Left colon (tissue), 2 donors: ENCODE data around the gene VENTX. TPM values are rescaled to one million over a fixed set of nuclear protein-coding genes. Genes with fewer than 3 reads are reported as not detected.

Experiments used
- ATAC-seq: fragments of 200-7000 bp; cut with Tn5 transposase; one replicate; pipeline ENCODE4 v1.9.1; 2020; ENCODE audit warnings: mild to moderate bottlenecking, moderate library complexity
- DNase-seq, 2 donors: peaks; one replicate each; pipeline ENCODE4 v3.0.0-alpha.2; 2020
- intact Hi-C, 2 donors: fragments of 100-400 bp; cut with DNase I in 1 of 2; cut with micrococcal nuclease in 1 of 2; formaldehyde crosslinking; loops; one replicate each; pipeline versions ENCODE4 v1.11.2 to v1.14.0; 2022; cut with DNase I, micrococcal nuclease
- long read RNA-seq: library from polyadenylated mRNA; unstranded; transcript quantifications from one replicate; pipeline ENCODE4 v2.0.0, GENCODE V29; 2021
- total RNA-seq, 2 donors: library from RNA; stranded (reverse); fragmentation: NEBNext Ultra II Directional; extraction: Animal tissue kit (Norgen Biotek cat#: 25700); gene quantifications; one replicate each; pipeline ENCODE4 v1.2.1, GENCODE V29; 2021
- donor health status: DM: no; HTN: no; CAD: no.
- donor health status: DM: yes; HTN: yes; CAD: no.

The VENTX gene, protein sequence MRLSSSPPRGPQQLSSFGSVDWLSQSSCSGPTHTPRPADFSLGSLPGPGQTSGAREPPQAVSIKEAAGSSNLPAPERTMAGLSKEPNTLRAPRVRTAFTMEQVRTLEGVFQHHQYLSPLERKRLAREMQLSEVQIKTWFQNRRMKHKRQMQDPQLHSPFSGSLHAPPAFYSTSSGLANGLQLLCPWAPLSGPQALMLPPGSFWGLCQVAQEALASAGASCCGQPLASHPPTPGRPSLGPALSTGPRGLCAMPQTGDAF
- under 1 TPM in 1 of 2 donors, not detected in 1; 0.14 TPM for total RNA-seq
- long read RNA-seq, result 0 reads

DNA sequence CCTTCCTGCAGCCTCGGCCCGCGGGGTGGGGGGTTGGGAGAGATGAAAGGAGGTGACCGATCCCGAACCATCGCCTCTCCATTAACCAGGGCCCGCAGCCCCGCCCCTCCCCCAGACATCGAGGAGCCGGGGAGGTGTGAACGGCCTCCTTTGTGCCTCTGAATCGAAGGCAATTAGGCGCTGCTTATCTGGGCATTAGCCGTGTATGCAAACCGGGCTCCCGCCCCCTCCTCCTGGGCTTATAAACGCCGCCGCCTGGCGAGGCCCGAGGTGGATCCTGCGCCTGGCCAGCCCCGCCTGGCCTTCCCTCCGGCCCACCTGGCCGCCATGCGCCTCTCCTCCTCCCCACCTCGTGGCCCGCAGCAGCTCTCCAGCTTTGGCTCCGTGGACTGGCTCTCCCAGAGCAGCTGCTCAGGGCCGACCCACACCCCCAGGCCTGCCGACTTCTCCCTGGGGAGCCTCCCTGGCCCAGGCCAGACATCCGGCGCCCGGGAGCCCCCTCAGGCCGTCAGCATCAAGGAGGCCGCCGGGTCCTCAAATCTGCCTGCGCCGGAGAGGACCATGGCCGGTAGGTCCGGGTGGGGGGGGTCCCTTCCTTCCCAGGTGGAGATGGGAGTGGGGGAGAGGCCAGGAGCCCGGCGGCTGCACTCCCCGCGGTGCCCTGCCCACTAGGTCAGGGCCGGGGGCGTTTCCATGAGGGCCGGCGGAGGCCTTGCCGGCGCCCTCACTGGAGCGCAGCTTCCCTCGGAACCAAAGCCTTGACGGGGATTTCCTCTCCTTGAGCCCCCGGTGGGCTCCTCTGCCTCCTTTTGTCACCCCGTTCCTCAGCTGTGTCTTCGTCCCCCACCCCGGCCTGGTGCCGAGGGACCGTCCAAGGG is at the start of gene VENTX:
VENTX (plus strand) TSS at position 268 of the 878 bp plus-strand sequence; CDS start at position 328, 60 bp downstream.
- DNase-seq (no peak), ATAC-seq (no peak)
- intact Hi-C loops, result no loop called here

DNA sequence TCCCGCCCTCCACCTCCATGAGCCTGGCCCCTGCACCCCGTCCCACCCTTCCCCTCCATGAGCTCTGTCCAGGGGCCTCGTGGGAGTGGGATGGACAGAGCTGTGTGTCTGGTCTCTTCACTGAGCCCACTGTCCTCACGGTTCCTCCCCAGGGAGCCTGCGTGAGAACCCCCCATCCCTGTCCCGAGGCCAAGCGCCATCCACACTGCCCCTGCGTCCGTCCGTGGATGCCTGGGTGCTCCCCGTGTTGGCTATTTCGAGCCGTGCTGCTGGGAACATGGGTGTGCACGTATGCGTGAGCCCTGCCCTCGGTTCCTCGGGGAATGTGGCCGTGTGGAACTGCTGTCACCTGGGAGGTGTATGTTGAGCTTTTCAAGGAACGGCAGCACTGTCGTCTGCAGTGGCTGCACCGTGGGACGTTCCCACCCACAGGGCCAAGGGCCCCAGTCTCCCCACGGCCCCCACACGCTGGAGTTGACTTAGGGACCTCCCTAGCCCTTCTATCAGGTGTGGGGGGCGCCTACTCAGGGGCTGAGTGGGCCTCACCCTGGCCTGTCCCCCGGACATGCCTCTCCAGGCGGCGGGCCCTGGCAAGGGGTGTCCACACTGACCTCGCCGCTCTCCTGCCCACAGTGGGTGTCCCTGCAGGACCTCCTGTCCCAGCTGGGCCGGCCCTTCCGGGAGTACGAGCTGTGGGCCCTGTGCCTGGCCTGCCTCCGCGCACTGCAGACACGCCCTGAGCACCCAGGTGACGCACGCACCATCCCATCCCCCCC is 49.6 kb upstream of the VENTX start:
- ATAC-seq, result no peak
- intact Hi-C loops, result no loop called here
- DNase-seq, result no peak

DNA sequence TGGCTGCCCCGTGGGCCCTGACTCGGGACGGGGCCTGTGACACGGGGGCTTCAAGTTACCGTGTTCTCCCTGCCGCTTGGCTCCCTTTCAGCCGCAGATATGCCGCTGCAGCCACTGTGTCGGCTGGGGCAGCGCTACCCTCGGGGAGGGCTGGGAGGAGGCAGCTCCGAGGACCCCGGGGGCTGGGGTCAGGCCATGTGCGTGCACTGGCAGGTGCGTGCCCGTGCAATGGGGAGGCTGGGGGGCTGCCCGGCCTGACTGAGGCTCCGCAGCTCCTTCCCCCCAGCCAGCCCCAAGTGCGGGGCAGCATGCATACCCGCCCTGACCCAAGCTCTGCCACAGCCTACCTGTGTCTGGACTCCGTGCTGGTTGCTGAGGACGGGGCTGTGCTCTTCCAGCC is 48.4 kb upstream of the VENTX start:
- intact Hi-C loops, result no loop called here
- DNase-seq (no peak), ATAC-seq (no peak)

DNA sequence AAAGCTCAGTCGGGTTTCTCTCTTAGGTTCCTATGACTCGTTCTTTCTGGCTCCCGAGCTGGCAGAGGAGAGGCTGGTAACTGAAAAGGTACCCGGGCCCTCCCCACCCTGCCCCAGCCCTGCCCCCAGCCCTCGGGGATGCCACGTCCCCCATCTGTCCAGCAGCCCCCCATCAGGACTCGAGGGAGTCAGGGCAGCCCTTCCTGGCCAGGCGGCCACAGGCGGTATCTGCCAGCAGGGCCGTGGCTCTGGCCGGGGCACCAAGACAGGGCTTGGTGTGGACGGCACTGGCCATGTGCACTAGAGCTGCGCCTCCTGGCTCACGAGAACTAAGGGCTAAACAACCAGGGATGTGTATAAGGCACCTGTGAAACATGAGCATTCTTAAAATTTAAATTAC is 47.9 kb upstream of the VENTX start:
- DNase-seq, result no peak
- ATAC-seq, result no peak
- intact Hi-C loops, result no loop called here

DNA sequence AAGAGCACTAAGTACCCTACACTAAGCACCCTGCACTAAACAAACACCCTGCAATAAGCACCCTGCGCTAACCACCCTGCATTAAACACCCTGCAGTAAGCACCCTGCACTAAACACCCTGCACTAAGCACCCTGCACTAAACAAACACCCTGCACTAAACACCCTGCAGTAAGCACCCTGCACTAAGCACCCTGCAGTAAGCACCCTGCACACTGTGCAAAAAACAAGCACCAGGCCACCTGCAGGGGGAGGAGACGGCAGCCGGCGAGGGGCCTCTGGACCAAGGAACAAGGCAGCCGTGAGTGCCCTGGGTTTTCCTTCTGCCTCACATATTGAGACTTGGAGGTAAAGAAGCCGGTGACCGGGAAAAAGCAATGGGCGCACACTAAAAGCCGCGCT is 47.4 kb upstream of the VENTX start:
- ATAC-seq, result no peak
- intact Hi-C loops, result no loop called here

DNA sequence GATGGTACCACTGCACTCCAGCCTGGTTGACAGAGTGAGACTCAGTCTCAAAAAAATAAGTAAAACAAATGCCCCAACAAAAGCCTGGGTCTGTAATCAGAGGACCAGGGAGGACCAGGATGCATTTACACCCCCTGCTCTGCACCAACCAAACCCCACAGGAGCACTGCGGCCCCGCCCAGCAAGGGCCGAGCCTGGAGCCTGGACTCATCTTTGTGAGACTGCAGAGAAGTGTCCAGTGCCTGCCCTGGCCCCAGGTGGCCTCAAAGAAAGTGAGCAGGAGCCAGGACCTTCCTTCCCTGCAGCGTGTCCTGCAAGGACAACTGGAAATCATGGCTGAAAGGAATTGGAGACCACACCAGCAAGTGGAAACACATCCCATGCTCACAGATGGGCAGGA is 46.0 kb upstream of the VENTX start:
- no peak for DNase-seq
- intact Hi-C loops, result no loop called here
- ATAC-seq, result no peak

More for the DNA sequence above, 47.4 kb upstream of the VENTX start:
- no peak for DNase-seq

DNA sequence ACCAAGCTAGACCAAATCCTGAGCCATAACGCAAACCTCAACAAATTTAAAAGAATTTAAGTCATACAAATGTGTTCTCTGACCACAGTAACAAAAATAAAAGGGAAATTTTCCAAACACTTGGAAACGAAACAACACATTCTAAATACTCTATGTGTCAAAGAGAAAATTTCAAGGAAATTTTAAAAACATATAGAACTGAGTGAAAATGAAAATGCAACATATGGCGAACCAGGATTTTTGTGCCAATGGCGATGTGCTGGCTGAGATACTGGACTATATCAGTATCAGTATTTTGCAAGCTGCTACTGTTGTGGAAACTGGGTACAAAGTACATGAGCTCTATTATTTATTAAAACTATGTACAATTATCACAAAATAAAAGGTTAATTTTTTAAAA is 43.5 kb upstream of the VENTX start:
- intact Hi-C loops, result no loop called here

DNA sequence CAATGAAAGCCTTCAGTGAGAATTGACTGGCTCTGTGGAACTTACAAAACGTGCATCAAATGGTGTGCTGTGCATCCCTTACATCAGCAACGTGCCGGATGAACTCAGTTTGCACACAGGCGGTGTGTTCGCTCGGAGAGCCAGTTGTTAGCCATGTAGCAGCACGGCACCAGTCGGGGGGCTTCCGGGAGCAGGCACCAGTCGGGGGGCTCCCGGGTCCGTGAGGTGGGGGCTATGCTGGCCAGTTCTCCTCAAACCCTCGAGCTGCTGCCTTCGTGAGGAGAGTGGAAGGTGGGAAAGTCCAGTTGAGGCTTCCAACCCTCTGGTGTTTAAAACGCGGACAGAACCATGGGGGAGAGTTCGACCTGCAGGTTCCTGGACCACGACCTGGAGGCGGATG is 42.6 kb upstream of the VENTX start:
- ATAC-seq, result no peak
- intact Hi-C loops, result no loop called here
- DNase-seq, result no peak

More for the DNA sequence above, 43.5 kb upstream of the VENTX start:
- ATAC-seq, result no peak
- DNase-seq, result no peak

DNA sequence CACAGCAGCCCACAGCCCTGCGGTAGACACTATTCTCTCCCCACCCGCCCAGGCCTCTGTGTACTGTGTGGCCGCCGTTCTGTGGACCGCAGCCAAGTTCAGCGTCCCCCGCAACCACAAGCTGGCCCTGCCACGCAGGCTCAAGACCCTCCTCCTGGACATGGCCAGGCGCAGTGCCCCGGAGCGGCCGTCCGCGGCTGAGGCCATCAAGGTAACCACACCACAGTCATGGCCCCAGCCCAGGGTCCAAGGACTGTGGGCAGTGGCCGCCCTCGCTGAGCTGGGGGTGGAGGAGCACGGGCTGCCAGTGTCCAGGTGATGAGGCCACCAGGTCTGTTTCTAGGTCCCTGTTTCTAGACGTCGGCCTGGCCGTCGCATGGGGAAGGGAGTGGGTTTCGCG is 42.0 kb upstream of the VENTX start:
- intact Hi-C loops, result no loop called here
- ATAC-seq, result no peak
- no peak for DNase-seq

DNA sequence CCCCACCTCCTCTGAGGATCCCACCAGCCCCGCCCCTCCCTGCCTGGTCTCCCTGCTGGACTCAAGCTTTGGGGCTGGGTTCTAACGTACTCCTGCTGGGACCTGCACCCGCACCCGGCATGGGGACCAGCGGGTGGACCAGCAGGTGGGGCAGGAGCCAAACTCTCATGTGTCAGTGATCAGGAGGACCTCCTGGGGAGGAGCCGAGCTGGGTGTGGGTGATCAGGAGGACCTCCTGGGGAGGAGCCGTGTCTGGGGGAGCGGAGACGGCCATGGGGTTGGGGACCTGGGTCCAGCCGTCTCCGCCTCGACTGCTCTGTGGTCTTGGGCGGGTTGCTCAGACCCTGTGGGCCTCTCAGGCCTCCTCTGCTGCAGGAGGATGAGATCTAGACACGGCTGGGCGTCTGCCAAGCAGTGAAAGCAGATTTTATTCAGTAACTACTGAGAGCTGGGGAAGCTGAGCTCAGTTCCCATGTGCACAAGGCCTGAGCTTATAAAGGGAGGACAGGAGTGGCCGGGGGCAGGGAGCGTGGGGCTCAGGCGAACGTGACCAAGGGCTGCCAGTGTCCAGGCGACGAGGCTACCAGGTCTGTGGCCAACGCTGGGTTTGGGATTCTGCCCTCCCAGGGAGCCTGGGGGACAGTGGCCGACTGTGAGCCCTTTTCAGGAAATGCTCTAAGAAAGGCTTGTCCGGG is 41.3 kb upstream of the VENTX start:
- no peak for DNase-seq
- intact Hi-C loops, result no loop called here
- ATAC-seq, result no peak

DNA sequence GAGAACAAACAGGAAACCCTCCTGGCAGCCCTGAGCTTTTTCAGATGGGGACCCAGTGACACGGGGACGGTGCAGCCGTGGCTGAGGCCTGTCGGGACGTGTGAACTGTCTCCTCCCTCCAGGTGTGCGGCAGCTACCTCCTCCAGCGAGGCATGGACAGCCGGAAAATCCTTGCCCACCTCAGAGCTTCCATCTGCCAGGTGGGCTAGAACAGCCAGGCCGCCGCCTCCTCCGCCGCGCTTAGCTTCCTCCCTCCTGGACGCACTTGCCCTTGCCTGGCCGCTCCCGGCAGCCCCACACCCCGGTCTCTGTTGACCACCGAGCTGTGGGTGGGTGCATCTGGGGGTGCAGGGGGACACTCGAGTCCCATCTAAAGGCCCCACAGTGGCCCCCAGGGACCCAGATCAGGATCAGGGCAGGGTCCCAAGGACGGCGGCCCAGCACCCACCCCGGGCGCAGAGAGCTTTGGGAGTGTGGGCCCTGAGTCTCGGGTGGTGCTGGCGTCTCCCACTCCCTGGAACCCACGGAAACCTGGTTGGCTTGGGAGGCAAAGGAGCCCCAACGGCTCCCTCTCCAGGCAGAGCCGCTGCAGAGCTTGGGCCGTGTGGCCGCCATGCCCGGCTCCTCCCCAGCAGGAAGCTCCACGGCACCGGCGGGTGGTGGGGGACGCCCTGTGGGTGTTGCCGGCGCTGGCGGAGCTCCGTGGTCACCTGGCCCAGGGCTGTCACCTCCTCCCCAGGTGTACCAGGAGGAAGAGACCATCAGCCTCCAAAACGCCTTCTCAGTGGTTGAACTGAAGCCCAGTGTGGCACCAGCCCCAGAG is 40.5 kb upstream of the VENTX start:
- intact Hi-C loops, result no loop called here
- DNase-seq (no peak), ATAC-seq (no peak)

DNA sequence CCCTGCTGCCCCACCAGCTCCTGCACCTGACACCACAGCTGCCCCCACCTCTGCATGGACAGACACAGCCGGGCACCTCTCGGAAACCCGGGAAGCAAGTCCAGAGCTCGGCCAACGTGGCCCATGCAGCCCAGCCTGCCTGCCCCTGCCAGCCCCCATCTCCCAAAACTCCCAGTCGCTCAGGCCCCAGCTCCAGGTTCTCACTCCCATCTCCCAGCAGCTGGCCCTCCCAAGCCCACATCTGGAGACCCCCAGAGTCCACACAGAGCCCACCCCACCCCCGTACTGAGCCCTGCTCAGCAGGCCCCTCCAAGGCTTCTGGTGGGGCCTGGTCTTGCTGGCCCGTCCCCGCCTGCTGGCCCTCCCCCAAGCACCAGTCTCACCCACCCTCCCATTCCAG is 39.9 kb upstream of the VENTX start:
- DNase-seq (no peak), ATAC-seq (no peak)
- intact Hi-C loops, result no loop called here

DNA sequence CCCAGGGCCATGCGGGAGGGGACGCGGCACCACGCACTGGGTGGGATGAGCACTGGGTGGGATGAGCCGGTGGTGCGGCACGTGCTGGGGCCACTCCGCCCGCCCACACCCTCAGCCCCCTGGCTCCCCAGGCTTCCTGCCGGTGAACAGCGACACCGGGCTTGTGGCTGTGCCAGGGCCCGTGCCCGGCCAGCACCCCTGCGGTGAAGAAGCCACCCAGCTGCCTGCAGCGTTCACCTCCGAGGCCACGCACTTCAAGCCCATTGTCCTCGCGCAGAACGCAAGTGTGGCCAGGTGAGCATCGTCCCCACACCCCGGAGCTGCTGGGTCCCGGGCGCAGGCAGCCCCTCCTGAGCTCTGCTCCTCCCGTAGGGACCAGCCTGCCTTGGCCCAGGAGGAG is 39.4 kb upstream of the VENTX start:
- intact Hi-C loops, result no loop called here
- ATAC-seq (no peak), DNase-seq (no peak)

DNA sequence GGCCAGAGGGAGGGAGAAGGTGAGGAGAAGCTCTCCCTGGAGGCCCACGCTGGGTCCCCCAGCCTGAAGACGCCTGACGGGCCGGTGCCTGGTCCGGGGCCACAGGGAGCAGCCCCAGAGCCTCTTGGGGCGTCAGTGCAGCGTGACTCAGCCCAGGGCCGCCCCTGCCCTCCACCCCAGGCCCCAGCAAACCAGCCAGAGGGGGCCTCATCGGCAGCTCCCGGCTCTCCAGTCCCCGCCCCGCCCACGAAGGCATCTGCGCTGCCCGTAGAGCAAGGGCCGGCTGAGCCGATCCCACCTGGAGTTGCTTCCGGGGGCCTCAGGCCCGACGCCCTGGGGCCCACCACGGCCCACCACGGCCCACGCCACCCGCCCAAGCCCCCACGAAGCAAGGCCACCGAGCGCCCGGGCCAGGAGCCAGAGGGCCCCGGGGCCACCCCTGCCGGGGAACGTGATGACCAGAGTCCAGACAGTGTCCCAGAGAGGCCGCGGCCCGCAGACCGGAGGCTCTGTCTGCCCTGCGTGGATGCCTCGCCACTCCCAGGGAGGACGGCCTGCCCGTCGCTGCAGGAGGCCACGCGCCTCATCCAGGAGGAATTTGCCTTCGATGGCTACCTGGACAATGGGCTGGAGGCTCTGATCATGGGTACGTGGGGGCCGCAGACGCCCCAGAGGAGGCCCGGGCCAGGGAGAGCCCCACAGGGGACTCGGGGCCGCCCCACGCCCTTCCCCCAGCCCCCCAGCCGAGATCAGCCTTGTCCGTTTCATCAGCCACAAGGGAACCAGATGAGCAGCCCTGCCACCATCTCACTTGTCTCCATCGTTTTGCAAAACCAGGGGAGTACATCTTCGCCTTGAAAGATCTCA is 38.8 kb upstream of the VENTX start:
- intact Hi-C loops, result no loop called here
- ATAC-seq, result no peak
- no peak for DNase-seq

DNA sequence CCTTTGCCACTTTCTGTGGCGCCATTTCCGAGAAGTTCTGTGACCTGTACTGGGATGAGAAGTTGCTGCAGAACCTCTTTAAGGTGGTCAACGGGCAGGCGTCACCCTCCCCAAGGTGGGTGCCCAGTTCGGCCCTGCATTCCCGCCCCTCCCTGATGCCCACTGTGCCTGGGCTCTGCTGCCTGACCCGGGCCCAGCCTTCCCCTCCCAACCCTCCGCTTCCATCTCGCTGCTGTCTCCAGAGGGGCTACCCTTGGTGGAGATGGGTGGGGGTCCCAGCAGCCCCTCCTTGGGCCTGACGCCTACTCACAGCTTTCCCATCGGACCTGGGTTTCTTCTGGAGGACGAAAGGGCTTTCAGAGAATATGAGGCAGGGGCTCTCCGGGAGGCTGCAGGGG is 38.2 kb upstream of the VENTX start:
- intact Hi-C loops, result no loop called here
- ATAC-seq (no peak), DNase-seq (no peak)

DNA sequence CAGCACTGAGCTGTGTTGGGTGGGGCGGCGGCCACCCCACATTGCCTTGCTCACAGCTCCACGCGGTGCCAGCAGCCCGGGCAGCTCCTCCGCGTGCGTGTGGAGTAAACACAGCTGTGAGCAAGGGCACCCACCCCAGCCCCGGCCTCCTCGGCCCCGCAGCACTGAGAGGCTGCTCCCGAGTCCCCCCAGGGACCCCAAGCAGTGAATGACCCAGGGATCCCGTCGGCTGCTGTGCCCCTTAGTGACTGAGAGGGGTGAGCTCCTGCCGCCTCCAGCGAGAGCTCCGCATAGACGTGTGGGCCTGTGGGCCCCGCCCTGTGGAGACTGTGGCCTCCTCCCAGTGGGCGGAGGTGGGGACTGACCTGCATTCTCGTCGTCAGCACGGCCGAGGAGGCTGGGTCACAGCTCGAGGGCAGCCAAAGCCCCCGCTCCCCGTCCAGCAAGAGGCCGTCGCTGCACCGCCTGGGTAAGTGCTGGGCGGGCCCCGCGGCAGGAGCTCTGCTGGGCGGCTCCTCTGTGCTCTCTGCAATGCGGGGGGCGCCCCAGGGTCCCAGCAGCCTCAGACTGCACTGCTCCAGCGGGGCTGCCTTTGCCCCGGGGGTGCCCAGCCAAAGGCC is 37.6 kb upstream of the VENTX start:
- intact Hi-C loops, result no loop called here
- ATAC-seq (no peak), DNase-seq (no peak)

DNA sequence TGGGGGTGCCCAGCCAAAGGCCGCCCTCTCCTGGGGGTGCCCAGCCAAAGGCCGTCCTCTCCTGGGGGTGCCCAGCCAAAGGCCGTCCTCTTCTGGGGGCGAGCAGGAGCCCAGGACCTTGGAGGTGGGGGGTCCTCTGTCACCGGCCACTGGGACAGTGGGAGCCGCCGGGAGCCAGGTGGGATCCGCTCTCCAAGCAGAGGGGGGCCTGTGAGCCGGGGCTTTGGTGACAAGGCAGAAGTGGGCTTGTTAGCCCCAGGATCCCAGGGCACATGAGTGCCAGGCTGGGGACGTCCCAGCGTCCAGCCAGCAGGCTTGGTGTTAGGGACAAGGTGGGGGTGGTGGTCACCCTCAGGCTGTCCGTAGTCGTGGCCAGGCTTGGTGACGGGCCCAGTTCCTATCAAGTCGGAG is 37.0 kb upstream of the VENTX start:
- ATAC-seq (no peak), DNase-seq (no peak)
- intact Hi-C loops, result no loop called here
